GM10248 (cell line): Measurements from ENCODE around the gene POLR2L.

Source experiments
- CTCF ChIA-PET: fragments of 300-600 bp; sonication (Branson Sonifier 250); formaldehyde crosslinking; extraction: SDS; loops from one replicate; lab custom pipeline; 2021; ENCODE audit warnings: antibody characterized with exemption; lab: Yijun Ruan, JAX
- POLR2A ChIA-PET: fragments of 350-650 bp; sonication (Branson Sonifier 250); formaldehyde crosslinking; extraction: SDS; loops from one replicate; lab custom pipeline; 2020; ENCODE audit warnings: antibody characterized with exemption; lab: Yijun Ruan, JAX
- DNase-seq: peaks from one replicate; pipeline ENCODE4 v3.0.0; 2012; ENCODE audit errors: extremely low spot score
- CTCF ChIP-seq: IDR thresholded peaks from 2 replicates; pipeline ENCODE4 v1.5.1; 2012; ENCODE audit warnings: mild to moderate bottlenecking, low read depth; ENCODE audit errors: extremely low read depth, missing control alignments, control extremely low read depth

Gene POLR2L

GRCh38 chr11:862081-862661 lies 19.8 kb upstream of the POLR2L start:
- ChIA-PET POLR2A (no interaction called here), CTCF (interaction anchor here (0.8 to 2.1 kb wide), 2 partner anchors 14 to 63 kb away, joined by 3 to 7 read pairs; no protein-coding TSS in a partner anchor)
- no peak for DNase-seq
- TF ChIP-seq CTCF: no peak

- TF ChIP-seq CTCF: no peak
- CTCF ChIA-PET: interaction anchor here (2.1 kb wide), 1 partner anchor 13 kb away, joined by 7 read pairs; no protein-coding TSS in a partner anchor
- no peak for DNase-seq
- POLR2A ChIA-PET: no interaction called here
Observed at GRCh38 chr11:861105-861479, 18.8 kb upstream of the POLR2L start.

- no peak for DNase-seq
- POLR2A ChIA-PET: no interaction called here
- TF ChIP-seq CTCF: no peak
- CTCF ChIA-PET: interaction anchor here (2.1 kb wide), 1 partner anchor 13 kb away, joined by 7 read pairs; no protein-coding TSS in a partner anchor
Observed at GRCh38 chr11:860234-861104, 18.1 kb upstream of the POLR2L start.

- no peak for TF ChIP-seq CTCF
- POLR2A ChIA-PET: no interaction called here
- CTCF ChIA-PET: interaction anchor here (2.1 kb wide), 1 partner anchor 12 kb away, joined by 7 read pairs; no protein-coding TSS in a partner anchor
- DNase-seq: no peak
Observed at GRCh38 chr11:859394-860131, 17.2 kb upstream of the POLR2L start.

GRCh38 chr11:858762-859339 lies 16.5 kb upstream of the POLR2L start:
- POLR2A ChIA-PET: no interaction called here
- DNase-seq: no peak
- CTCF ChIA-PET: interaction anchor here (3.0 kb wide), 1 partner anchor 11 kb away, joined by 14 read pairs; no protein-coding TSS in a partner anchor
- TF ChIP-seq CTCF: no peak
